Neural progenitor cell (in vitro differentiated cells): ENCODE data around the gene EN2.

Source experiments
- EZH2 ChIP-seq: fragments of 200-600 bp; sonication (generic); IDR thresholded peaks from 2 replicates; pipeline ENCODE4 v1.6.1; 2017; ENCODE audit warnings: antibody characterized with exemption, mild to moderate bottlenecking, moderate library complexity
- EZH2phosphoT487 ChIP-seq: fragments of 200-600 bp; sonication (generic); IDR thresholded peaks from 2 replicates; pipeline ENCODE4 v1.6.1; 2017; ENCODE audit warnings: antibody characterized with exemption
- TF ChIP-seq, protein P1 (sequence below): fragments of 200-600 bp; sonication (generic); IDR thresholded peaks from 2 replicates; pipeline ENCODE4 v1.5.1; 2017; ENCODE audit warnings: antibody characterized with exemption, mild to moderate bottlenecking

DNA sequence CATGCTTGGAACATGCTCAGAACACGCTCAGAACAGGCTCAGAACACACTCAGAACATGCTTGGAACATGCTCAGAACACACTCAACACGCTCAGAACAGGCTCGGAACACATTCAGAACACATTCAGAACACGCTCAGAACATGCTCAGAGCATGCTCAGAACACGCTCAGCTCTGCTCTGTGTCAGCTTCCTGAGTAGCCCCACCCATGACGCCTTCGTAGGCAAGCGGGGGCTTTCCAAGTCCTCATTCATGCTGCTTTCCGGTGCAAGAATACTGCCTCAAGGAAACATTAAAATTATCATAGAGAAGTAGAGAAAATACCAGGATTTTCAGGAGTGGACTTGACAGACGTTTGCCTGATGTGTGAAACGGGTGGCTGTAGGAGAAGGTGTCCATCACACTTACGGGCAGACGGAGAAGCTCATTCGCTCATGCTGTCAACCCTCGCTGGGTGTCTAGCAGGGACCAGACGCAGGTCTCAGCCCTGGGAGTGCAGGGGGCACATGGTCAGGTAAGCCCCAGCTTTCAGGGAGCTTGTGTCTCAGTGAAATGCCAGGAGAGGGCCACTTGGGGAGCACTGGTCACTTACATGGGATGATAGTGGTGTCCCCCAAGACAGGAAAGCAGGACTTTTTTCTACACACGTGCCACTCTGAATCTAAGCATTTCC lies 24.7 kb downstream of the EN2 start:
- TF ChIP-seq EZH2 (no peak), EZH2phosphoT487 (no peak)
- TF ChIP-seq, protein P1, sequence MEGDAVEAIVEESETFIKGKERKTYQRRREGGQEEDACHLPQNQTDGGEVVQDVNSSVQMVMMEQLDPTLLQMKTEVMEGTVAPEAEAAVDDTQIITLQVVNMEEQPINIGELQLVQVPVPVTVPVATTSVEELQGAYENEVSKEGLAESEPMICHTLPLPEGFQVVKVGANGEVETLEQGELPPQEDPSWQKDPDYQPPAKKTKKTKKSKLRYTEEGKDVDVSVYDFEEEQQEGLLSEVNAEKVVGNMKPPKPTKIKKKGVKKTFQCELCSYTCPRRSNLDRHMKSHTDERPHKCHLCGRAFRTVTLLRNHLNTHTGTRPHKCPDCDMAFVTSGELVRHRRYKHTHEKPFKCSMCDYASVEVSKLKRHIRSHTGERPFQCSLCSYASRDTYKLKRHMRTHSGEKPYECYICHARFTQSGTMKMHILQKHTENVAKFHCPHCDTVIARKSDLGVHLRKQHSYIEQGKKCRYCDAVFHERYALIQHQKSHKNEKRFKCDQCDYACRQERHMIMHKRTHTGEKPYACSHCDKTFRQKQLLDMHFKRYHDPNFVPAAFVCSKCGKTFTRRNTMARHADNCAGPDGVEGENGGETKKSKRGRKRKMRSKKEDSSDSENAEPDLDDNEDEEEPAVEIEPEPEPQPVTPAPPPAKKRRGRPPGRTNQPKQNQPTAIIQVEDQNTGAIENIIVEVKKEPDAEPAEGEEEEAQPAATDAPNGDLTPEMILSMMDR: no peak
